Osteoblast (primary cell): Measurements from ENCODE around the gene CAMTA1. TPM values are rescaled to one million over a fixed set of nuclear protein-coding genes. Genes with fewer than 3 reads are reported as not detected.
"Not testable (repeated sequence)": the region's sequence is repeated elsewhere in the genome, so short reads cannot be mapped to it uniquely, and the experiment has no call there.

Experiments
- DNase-seq: peaks from one replicate; pipeline ENCODE4 v3.0.0; 2011; ENCODE audit warnings: low spot score, mixed read lengths; ENCODE audit not compliant: insufficient read length; ENCODE audit errors: missing footprints
- H2AFZ ChIP-seq: 2 replicates; pipeline ENCODE4 v1.6.0; 2011; ENCODE audit warnings: mild to moderate bottlenecking, low read length
- H3K27ac ChIP-seq: 2 replicates; pipeline ENCODE4 v1.5.1; 2011; ENCODE audit warnings: mild to moderate bottlenecking, low read depth, low read length, moderate library complexity
- H3K27me3 ChIP-seq: 2 replicates; pipeline ENCODE4 v1.6.0; 2012; ENCODE audit warnings: mild to moderate bottlenecking, control low read depth, inconsistent platforms, low read length, moderate library complexity; ENCODE audit not compliant: insufficient read depth
- H3K36me3 ChIP-seq: 2 replicates; pipeline ENCODE4 v1.5.1; 2011; ENCODE audit warnings: mild to moderate bottlenecking, low read length, control low read depth, moderate library complexity; ENCODE audit not compliant: insufficient read depth
- H3K4me1 ChIP-seq: 2 replicates; pipeline ENCODE4 v1.5.1; 2011; ENCODE audit warnings: mild to moderate bottlenecking, low read length, control low read depth, moderate library complexity; ENCODE audit not compliant: insufficient read depth
- H3K4me2 ChIP-seq: 2 replicates; pipeline ENCODE4 v1.6.0; 2011; ENCODE audit warnings: mild to moderate bottlenecking, low read length; ENCODE audit not compliant: insufficient read depth
- H3K4me3 ChIP-seq: fragments of 200-600 bp; sonication (generic); 3 replicates; pipeline ENCODE4 v1.5.1; 2012; ENCODE audit warnings: mild to moderate bottlenecking, low read length, inconsistent platforms; ENCODE audit not compliant: insufficient read depth
- H3K79me2 ChIP-seq: 2 replicates; pipeline ENCODE4 v1.6.0; 2012; ENCODE audit warnings: mild to moderate bottlenecking, low read length, control low read depth, inconsistent platforms; ENCODE audit not compliant: insufficient read depth
- H3K9me3 ChIP-seq: 2 replicates; pipeline ENCODE4 v1.5.1; 2011; ENCODE audit warnings: low read depth, low read length, control low read depth
- H4K20me1 ChIP-seq: 2 replicates; pipeline ENCODE4 v1.6.0; 2012; ENCODE audit warnings: mild to moderate bottlenecking, low read length, control low read depth; ENCODE audit not compliant: insufficient read depth
- CTCF ChIP-seq: IDR thresholded peaks from 2 replicates; pipeline ENCODE4 v1.5.1; 2011; ENCODE audit warnings: mild to moderate bottlenecking, low read depth, low read length, moderate library complexity; ENCODE audit errors: extremely low read depth
- total RNA-seq: library from RNA; depleted of rRNA; stranded (reverse); fragments of >200 nt; gene quantifications from 2 replicates; pipeline ENCODE4 v1.2.3, GENCODE V29; 2012

Gene CAMTA1
- total RNA-seq, 1 donor: 47.4 TPM

DNA sequence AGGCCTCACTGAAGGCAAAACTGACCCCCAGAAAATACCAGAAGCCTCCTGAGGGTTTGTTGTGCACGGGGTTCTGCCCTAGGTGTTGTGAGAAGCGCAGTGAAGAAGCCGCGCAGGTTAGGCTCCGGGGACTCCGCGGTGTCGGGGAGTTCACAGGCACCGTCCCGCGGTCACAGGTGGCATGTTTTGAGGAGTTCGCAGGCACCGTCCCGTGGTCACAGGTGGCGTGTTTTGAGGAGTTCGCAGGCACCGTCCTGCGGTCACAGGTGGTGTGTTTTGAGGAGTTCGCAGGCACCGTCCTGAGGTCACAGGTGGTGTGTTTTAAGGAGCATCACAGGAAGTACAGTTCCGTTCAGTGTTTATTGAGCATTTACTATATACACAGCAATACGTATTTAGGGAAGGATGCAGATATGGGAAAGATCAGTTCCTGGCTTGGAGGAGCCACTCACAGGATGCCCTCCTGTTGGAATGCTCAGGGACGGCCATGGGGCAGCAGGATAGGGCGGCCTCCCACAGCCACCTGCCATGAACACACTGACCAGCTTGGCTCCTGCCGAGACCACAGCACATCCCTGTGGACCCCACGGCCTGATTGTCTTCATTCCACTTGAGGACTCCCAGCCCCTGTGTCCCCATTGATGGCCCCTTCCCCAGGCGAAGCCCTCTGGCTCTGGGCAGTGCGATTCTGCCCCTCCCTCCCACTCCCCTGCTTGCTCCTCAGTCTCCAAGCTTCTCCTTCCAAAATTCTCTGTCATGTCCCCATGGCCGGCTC lies 899.8 kb downstream of the CAMTA1 start:
- TF ChIP-seq CTCF: no peak
- Histone ChIP-seq H3K27me3 (peaks cover 17% of the 10 kb centered on the region), H2AFZ (no peak overlapping the region), H3K4me2 (no peak overlapping the region), H4K20me1 (no peaks in the 10 kb centered on the region), H3K79me2 (no peaks in the 10 kb centered on the region), H3K4me3 (no peak overlapping the region), H3K36me3 (no peaks in the 10 kb centered on the region), H3K4me1 (no peaks in the 10 kb centered on the region), H3K27ac (no peak overlapping the region), H3K9me3 (no peaks in the 10 kb centered on the region)
- peak; percentile 70 for DNase-seq

GRCh38 chr1:7686301-7686850 lies 901.1 kb downstream of the CAMTA1 start:
- Histone ChIP-seq H3K4me2 (no peak overlapping the region), H2AFZ (no peak overlapping the region), H3K79me2 (no peaks in the 10 kb centered on the region), H3K4me3 (no peak overlapping the region), H3K36me3 (no peaks in the 10 kb centered on the region), H3K4me1 (no peaks in the 10 kb centered on the region), H4K20me1 (no peaks in the 10 kb centered on the region), H3K27me3 (peaks cover 10% of the 10 kb centered on the region), H3K9me3 (no peaks in the 10 kb centered on the region), H3K27ac (no peak overlapping the region)
- no peak for DNase-seq
- TF ChIP-seq CTCF: no peak

DNA sequence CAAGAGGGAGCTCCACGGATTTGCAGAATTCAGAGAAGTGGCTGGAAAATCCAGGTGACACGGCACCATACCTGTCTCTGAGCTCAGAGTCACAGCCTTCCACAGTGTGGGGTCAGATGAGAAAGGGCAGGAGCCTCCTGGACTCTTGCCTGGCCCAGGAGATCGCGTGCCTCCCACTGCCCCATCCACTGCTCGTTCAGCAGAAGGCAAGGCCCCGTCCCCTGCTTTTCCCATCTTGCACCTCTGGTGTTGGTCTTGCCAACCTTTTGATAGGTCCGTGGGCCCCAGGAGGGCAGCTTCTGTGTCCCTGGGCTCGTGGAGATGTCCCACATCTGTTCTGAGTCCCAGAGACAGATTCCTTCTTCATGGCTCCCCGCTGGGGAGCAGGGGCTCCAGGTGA lies 902.2 kb downstream of the CAMTA1 start:
- H4K20me1 ChIP-seq: no peaks in the 10 kb centered on the region
- no peak overlapping the region for H3K4me3 ChIP-seq
- no peaks in the 10 kb centered on the region for H3K4me1 ChIP-seq
- no peak for DNase-seq
- peaks cover 4% of the 10 kb centered on the region for H3K27me3 ChIP-seq
- H2AFZ ChIP-seq: no peak overlapping the region
- no peak overlapping the region for H3K27ac ChIP-seq
- H3K36me3 ChIP-seq: no peaks in the 10 kb centered on the region
- H3K4me2 ChIP-seq: no peak overlapping the region
- no peak for TF ChIP-seq CTCF
- no peaks in the 10 kb centered on the region for H3K9me3 ChIP-seq
- H3K79me2 ChIP-seq: no peaks in the 10 kb centered on the region

DNA sequence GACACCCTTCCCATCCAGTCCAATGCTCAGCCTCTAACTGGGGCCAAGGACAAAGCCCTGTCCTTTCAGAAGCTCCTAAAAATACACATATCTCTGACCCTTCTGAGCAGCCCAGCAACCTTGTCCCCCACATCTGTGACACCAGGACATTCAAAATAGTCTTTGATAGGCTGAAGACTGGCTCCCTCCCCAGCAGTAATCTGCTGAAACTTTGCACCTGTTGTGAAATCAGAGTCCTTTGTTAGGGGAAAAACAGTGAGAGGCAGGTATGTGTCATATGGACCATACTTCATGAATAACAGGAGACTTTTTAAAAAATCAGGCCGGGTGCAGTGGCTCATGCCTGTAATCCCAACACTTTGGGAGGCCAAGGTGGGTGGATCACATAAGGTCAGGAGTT lies 903.4 kb downstream of the CAMTA1 start:
- Histone ChIP-seq H3K4me2 (no peak overlapping the region), H3K27ac (no peak overlapping the region), H3K4me3 (no peak overlapping the region), H3K27me3 (peaks cover 3% of the 10 kb centered on the region), H3K79me2 (no peaks in the 10 kb centered on the region), H4K20me1 (no peaks in the 10 kb centered on the region), H2AFZ (no peak overlapping the region), H3K4me1 (no peaks in the 10 kb centered on the region), H3K36me3 (no peaks in the 10 kb centered on the region), H3K9me3 (no peaks in the 10 kb centered on the region)
- no peak for DNase-seq
- TF ChIP-seq CTCF: no peak

DNA sequence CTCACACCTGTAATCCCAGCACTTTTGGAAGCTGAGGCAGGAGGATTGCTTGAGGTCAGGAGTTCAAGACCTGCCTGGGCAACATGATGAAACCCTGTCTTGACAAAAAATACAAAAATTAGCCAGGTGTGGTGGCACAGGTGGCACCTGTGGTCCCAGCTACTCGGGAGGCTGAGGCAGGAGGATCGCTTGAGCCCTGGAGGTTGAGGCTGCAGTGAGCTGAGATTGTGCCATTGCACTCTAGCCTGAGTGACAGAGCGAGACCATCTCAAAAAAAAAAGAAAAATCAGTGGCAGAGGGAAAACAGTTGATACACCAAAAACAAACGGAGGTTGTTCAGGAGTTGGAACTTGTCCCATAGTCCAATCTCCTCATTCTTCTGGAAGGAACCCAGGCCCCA lies 904.1 kb downstream of the CAMTA1 start:
- not testable (repeated sequence) for H2AFZ ChIP-seq, H3K4me1 ChIP-seq, H3K27ac ChIP-seq, H3K4me3 ChIP-seq, H3K36me3 ChIP-seq, H3K9me3 ChIP-seq, DNase-seq, H4K20me1 ChIP-seq, H3K4me2 ChIP-seq, H3K27me3 ChIP-seq, H3K79me2 ChIP-seq
